Ammon's horn (tissue), 1 donor: ENCODE data around the gene PNPLA7.
"Not testable (repeated sequence)": the region's sequence is repeated elsewhere in the genome, so short reads cannot be mapped to it uniquely, and the experiment has no call there.

ENCODE experiments used
- DNase-seq: peaks from one replicate; pipeline ENCODE4 v3.0.0-alpha.2; 2016; ENCODE audit warnings: low spot score

The PNPLA7 gene

GRCh38 chr9:137540536-137540935, 9.7 kb downstream of the PNPLA7 start:
- no peak for DNase-seq

- no peak for DNase-seq
Measured at GRCh38 chr9:137538058-137538457, 12.1 kb downstream of the PNPLA7 start.

- DNase-seq: not testable (repeated sequence)
Measured at GRCh38 chr9:137536594-137537131, 13.5 kb downstream of the PNPLA7 start.

- no peak for DNase-seq
Measured at GRCh38 chr9:137535120-137535428, 15.1 kb downstream of the PNPLA7 start.

GRCh38 chr9:137534256-137535119, 15.7 kb downstream of the PNPLA7 start:
- DNase-seq: no peak

GRCh38 chr9:137532891-137533468, 17.2 kb downstream of the PNPLA7 start:
- DNase-seq: not testable (repeated sequence)

- no peak for DNase-seq
Measured at GRCh38 chr9:137531099-137531765, 19.0 kb downstream of the PNPLA7 start.

- DNase-seq: no peak
Measured at GRCh38 chr9:137530331-137530730, 19.9 kb downstream of the PNPLA7 start.

- no peak for DNase-seq
Measured at GRCh38 chr9:137524981-137525317, 25.3 kb downstream of the PNPLA7 start.

DNA sequence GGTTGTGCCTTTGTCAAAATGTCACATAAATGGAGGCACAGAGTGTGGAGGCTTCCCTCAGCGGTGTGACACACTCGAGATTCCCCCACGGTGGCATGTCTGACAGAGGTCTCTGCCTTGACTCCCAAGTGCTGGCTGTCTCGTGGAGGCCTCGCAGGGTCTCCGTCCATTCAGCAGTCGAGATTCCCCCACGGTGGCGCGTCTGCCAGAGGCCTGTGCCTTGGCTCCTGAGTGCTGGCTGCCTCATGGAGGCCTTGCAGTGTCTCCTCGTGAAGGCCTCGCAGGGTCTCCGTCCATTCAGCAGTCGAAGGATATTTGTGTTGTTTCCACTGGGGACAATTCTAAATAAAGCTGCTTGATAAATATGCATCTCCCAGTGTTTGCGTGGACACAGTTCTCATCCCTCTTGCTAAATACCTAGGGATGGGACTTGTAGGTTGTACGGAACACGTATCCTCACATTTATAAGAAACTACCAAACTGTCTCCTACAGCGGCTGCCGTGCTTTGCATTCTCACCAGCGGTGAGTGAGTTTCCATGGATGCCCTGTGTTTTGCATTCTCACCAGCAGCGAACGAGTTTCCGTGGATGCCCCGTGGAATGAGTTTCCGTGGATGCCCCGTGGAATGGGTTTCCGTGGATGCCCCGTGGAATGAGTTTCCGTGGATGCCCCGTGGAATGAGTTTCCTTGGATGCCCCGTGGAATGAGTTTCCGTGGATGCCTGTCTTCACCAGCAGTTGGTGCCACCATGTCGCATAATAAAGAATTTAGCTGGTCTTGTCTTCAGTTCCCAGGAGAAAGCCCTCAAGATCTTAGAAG, 25.8 kb downstream of the PNPLA7 start:
- no peak for DNase-seq

DNA sequence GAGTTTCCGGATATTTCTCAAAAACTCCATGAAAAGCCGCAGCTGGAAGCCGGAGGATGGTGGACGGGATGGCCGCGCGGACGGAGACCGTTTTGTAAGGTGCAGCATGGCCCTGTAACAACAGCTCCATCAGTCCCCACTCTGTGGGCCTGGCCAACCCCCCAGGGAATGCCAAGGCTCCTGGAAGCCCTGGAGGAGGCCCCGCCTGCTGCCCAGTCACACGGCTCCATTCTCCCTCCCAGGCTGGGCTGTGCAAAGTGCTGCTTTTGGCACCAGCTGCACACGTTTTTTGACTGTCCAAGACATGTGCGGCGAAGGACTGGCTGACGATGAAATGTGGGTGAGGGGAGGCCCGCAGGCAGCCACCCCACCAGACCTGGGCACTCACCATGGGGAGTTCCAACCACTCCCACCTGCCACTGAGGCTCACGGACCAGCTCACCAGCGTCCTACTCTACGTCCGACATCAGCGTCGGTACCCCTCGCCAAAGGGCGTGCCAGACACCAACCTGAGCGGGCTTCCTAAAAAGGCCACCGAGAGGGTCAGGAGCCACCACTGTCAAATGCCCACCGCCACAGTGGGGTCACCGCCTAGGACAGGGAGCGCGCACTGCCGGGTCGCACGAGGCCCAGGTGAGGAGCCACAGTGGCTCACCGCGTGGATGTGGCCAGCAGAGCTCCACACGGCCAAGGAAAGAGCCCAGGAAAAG, 27.3 kb downstream of the PNPLA7 start:
- DNase-seq: no peak

DNA sequence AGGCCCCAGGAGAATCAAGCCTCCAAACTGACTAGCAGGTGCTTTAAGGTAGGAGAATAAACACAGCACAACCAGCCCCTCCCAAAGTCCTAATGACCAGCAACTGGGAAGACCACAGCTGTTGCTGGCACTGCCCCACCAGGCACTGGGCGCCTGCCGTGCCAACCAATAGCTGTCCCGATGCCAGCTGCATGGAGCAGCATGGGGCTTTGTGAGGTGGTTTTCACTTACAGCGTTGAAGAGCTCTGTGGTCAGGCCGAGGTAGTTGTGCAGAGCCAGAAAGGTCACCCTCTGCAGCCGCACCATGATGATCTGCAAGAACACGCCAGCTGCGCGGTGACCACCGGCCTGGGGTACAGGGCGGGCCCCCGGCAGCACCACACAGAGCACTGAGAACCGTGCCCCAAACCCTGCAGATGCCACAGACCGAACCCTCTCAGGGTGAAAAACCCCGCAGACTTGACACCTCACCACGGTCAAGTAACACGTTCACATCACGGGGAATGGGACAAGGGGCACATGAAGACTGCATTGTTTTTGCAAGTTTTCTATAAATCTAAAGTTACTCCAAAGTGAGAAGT, 28.7 kb downstream of the PNPLA7 start:
- DNase-seq: no peak

DNA sequence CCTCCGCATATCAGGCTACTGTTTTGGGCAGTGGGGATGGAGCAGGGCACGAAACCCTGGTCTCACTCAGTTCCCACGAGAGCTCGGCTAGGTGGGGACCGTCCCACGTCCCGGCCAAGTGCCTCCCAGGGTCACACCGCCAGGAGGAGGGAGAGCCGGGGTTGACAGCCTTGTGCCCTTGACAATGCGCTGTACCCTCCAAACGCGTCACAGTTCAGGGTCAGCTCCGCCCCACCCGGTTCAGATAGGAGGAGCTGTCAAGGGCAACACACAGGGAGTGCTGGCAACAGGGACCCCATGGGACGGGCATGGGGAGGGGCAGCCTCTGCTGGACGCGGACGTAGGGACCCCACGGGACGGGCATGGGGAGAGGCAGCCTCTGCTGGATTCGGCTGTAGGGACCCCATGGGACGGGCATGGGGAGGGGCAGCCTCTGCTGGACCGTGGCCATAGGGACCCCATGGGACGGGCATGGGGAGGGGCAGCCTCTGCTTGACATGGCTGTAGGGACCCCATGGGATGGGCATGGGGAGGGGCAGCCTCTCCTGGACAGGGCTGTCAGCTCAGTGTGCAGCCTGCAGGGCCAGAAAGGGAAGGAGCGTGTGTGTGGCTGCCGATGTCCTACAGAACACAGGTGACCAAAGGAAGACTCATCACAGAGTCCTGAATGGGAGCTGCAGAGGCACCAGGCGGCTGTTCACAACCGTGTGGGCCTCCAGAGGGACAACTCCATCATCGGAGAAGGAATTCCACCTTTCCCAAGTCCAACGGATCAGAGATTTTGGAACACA, 29.4 kb downstream of the PNPLA7 start:
- no peak for DNase-seq

- no peak for DNase-seq
Measured at GRCh38 chr9:137519553-137519952, 30.6 kb downstream of the PNPLA7 start.

GRCh38 chr9:137518661-137519459, 31.3 kb downstream of the PNPLA7 start:
- DNase-seq: not testable (repeated sequence)

DNA sequence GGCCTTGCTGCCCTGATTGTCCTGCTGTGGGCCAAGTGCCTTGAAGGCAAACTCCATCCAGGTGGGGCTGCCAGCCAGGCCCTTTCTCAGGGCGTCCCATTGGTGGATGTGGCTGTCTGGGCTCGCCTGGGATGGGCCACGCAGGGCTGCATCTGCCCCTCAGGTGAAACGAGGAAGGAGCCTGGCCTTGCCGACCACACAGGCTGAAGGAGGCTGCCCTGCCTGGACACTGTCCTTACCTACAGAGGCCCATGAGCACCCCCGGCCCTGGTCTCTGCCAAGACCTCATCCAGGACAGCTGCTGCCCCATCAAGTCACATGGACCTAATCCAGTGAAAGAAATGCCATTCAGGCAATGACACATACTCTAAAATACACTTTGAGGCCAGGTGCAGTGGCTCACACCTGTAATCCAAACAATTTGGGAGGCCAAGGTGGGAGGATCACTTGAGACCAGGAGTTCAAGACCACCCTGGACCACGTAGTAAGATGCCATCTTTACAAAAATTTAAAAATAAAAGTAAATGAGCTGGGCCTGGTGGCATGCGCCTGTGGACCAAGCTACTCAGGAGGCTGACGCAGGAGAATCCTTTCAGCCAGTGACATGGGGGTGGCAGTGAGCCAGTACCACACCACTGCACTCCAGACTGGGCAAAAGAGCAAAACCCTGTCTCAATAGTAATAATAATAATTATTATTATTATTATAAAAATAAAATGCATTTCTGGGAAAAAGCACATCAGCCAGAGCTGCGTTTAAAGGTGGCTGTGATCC, 33.9 kb downstream of the PNPLA7 start:
- DNase-seq: no peak

GRCh38 chr9:137515338-137515724, 34.9 kb downstream of the PNPLA7 start:
- no peak for DNase-seq

DNA sequence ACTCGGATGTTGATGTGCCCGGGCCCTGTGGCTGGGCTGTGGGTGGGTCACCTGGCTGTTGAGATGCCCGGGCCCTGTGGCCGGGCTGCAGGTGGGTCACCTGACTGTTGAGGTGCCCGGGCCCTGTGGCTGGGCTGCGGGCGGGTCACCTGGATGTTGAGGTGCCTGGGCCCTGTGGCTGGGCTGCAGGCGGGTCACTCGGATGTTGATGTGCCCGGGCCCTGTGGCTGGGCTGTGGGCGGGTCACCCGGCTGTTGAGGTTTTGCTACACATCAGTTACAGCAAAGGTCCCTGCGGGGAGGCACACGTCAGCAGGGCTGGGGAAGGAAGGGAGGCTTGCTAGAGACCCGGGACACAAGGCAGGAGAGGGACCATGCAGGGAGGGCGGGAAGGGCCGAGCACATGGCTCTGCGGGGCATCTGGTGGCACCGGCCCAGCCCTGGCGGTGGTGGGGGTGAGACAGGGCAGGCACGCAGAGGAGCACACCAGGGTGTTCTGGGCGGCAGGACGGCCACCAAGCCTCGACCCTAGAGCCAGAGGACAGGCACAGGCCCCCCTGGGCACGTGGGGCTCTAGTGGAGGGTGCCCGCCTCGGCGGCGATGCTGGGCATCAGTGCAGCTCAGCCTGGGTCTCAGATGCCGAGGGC, 35.4 kb downstream of the PNPLA7 start:
- DNase-seq: no peak
